LNCAP (cell line): ENCODE data around the gene TTC24.

ENCODE experiments used
- TF ChIP-seq, protein P1 (sequence below): fragments of 450-650 bp; IDR thresholded peaks from 2 replicates; pipeline ENCODE4 v1.5.1; 2017; ENCODE audit warnings: mild to moderate bottlenecking

TTC24 gene

DNA sequence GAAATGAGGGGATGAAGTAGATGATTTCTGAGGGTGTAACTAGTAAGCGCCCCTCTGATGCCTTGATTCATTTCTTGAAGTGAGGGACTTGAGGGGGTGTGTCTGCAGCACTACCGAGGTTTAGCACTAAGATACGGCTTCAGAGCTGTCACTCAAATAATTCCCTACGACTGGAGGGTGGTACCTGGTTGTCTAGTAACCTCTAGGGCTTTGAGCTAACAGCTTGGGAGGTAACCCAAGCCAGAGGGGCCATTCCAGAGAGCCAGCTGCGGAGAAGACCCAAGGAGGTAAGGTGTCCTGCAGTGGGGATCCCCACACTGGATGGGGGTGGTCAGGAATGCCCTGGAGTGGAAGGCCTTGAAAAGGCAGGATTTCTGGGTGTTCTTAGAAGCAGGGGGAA is at the start of gene TTC24:
TTC24 (plus strand) TSS at position 252 of the 400 bp plus-strand sequence. CDS start 1,642 bp downstream, outside the sequence.
- TF ChIP-seq, protein P1, sequence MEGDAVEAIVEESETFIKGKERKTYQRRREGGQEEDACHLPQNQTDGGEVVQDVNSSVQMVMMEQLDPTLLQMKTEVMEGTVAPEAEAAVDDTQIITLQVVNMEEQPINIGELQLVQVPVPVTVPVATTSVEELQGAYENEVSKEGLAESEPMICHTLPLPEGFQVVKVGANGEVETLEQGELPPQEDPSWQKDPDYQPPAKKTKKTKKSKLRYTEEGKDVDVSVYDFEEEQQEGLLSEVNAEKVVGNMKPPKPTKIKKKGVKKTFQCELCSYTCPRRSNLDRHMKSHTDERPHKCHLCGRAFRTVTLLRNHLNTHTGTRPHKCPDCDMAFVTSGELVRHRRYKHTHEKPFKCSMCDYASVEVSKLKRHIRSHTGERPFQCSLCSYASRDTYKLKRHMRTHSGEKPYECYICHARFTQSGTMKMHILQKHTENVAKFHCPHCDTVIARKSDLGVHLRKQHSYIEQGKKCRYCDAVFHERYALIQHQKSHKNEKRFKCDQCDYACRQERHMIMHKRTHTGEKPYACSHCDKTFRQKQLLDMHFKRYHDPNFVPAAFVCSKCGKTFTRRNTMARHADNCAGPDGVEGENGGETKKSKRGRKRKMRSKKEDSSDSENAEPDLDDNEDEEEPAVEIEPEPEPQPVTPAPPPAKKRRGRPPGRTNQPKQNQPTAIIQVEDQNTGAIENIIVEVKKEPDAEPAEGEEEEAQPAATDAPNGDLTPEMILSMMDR: no peak

DNA sequence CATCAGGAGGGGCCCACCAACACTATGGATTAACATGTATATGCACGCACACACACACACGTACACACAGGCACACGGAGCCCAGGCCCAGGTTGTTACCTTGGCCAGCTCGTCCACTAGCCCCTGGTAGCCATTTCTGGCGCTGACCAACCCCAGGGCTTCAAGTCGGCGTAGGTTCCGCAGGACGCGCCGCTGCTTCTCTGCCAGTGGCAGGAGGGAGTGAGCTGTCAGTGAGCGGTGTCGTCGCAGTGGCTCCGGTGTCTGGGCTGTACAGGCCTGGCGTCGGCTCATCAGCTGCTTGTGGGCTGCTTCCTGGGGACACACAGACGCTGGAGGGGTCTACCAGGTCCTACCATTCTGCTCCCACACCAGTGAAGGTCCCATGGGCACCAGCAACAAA is 49.5 kb upstream of the TTC24 start:
- TF ChIP-seq, protein P1: no peak

DNA sequence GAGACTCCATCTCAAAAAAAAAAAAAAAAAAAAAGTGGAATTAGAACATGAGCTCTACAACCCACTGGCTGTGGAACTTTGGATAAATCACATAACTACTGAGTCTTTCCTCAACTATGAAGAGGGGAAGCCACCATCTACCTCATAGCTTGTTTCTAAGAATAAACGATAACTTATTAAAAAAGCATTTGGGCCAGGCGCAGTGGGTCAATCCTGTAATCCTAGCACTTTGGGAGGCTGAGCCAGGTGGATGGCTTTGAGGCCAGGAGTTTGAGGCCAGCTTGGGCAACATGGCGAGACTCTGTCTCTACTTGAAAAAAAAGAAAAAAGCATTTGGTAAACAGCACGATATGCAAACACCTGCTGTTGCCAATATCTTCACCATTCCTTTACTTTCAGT is 47.1 kb upstream of the TTC24 start:
- TF ChIP-seq, protein P1: no peak

DNA sequence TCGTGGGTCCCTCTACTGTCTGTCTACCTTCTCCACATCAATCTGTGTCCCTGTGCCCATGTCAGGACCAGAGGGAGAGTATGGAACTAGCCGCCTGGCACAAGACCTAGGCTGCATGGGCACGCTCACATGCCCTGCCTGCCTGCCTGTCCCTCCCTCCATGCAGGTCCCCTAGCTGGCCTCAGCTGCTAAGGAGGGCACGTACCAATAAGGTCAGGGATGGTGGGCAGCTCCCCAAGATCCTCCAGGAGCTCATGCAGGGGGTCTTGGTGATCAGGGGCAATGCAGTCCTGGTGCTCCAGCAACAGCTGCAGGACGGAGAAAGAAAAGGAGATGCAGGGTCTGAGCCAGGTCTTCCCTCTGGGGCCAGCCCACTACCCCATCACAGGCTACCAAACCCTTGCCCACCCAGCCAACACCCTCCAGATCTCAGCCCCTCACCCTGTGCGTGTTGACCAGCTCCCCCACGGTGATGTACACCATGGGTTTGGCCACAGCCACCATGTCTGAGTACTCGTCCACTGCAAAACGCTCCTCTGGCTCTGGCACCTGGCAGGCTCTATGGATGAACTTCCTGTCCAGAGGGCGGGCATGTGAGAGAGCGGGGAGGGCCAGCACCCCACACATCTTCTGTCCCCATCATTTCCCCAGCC is 45.8 kb upstream of the TTC24 start:
- TF ChIP-seq, protein P1: no peak

DNA sequence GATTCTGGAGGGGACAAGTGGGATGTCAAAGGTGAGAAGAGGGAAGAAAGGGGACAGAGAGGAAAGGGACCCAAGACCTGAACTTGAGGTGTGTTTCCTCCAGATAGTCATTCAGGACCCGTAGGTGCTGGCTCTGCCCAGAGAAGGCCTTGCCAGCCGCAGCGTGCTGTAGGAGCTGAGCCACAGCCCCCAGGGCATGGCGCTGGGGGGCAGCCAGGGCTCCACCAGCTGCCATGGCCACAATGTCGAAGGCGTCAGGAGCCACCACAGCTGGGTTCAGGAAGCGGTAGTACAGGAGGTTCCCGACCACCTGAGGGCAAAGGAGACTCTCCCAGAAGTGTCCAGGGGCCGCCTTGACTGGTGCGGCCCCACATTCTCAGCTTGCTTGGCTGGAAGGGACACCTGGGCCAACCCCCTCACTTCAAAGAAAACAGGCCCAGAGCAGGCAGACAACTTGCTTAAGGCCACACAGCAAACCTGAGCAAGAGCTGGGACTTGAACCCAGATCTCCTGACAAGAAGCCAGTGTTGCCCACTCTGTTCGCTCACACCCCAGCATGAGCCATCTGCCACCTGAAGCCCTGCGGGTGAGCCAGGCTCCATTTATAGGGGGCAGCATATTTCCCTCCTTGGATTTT is 45.0 kb upstream of the TTC24 start:
- TF ChIP-seq, protein P1: no peak

DNA sequence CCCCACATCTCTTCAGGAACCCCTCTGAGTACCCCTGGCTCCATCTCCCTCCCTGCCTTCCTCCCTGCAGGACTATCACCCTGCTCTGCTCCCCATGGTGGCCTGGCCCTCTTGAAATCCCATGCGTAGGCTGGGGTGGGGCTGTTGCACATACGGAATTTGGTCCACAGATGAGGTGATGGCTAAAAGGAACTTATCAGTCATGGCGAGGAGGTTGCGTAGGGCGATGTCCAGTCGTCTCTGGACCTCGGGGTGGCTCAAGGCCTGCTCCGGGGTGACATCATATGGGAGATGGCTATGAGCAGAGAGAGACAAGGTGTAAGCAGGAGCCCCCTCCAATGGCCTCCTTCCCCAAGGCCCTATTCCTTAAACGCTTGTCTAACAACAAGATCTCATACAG is 42.5 kb upstream of the TTC24 start:
- TF ChIP-seq, protein P1: no peak

DNA sequence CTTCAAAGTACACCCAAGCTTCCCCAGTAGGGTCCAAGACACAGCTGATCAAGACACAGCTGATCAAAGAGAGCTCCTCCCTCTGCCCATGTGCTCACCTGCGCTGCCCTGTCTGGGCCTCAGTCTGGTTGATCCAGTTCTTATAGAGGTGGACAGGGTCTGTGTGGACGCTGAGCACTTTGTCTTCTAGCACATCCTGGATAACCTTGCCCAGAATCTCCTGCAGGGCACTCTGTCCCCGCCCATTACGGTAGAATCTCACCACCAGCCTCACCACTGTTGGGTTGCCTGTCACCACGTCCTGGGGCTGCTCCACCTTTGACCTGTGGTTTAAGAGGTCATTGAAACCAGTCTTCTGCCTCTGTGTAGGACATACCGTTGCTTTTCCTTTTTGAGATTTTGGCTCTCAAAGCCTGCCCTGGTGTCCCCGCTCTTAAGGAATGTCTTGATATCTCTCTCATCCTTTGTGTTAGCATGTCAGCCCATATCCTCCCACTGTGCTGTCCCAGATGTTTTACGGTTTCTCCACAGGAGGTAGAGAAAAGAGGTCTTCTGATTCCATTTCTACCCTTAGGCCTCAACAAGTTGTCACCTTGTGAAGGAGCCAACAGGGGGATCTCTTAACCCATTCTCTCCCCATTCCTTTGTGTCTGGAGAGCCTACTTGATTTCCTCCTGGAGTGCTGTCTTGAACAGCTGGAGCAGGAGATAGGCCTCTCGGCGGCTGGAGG is 40.6 kb upstream of the TTC24 start:
- TF ChIP-seq, protein P1: no peak
